Left lung (tissue), 10 donors: Measurements from ENCODE around the gene RPL6. TPM values are rescaled to one million over a fixed set of nuclear protein-coding genes. Genes with fewer than 3 reads are reported as not detected.

Experiments used
- ATAC-seq: fragments of 200-7000 bp; cut with Tn5 transposase; one replicate; pipeline ENCODE4 v1.9.1; 2020; ENCODE audit warnings: moderate library complexity
- DNase-seq, 4 donors: peaks; one replicate each; pipeline ENCODE4 v3.0.0-alpha.2; 2013 to 2020
- H3K27ac ChIP-seq, 2 donors: fragments of 200-600 bp; sonication (generic) in 1 of 2; one replicate each; pipeline versions ENCODE4 v1.5.0 to v1.8.0; 2020 to 2021
- H3K27me3 ChIP-seq, 2 donors: fragments of 200-600 bp; sonication (generic) in 1 of 2; one replicate each; pipeline versions ENCODE4 v1.5.0 to v1.8.0; 2020 to 2021
- H3K36me3 ChIP-seq, 2 donors: fragments of 200-600 bp; sonication (generic) in 1 of 2; one replicate each; pipeline versions ENCODE4 v1.5.0 to v1.8.0; 2020 to 2021
- H3K4me1 ChIP-seq, 2 donors: fragments of 200-600 bp; one replicate each; pipeline ENCODE4 v1.8.0; 2021
- H3K4me3 ChIP-seq, 2 donors: fragments of 200-600 bp; sonication (generic) in 1 of 2; one replicate each; pipeline versions ENCODE4 v1.5.0 to v1.8.0; 2020 to 2021; ENCODE audit warnings: mild to moderate bottlenecking in 1 of 2
- H3K9me3 ChIP-seq, 2 donors: fragments of 200-600 bp; sonication (generic) in 1 of 2; one replicate each; pipeline versions ENCODE4 v1.5.0 to v1.8.0; 2020 to 2021
- intact Hi-C, 2 donors: fragments of 100-400 bp; cut with DNase I; formaldehyde crosslinking; loops; one replicate each; pipeline versions ENCODE4 v1.11.2 to v1.14.2; 2022
- polyA plus RNA-seq, 6 donors: library from polyadenylated mRNA; unstranded; fragments of 120-200 nt; gene quantifications; one replicate each; pipeline ENCODE4 v1.2.1, GENCODE V29; 2013; ENCODE audit not compliant: insufficient read length in 6 of 6
- total RNA-seq, 2 donors: library from RNA; stranded (reverse); fragmentation: NEBNext Ultra II Directional; extraction: Animal tissue kit (Norgen Biotek cat#: 25700); gene quantifications; one replicate each; pipeline ENCODE4 v1.2.1, GENCODE V29; 2021
- TF ChIP-seq, protein P1 (sequence below), 2 donors: fragments of 200-600 bp; sonication (generic) in 1 of 2; IDR thresholded peaks; one replicate each; pipeline versions ENCODE4 v1.5.0 to v1.8.0; 2021; ENCODE audit warnings: antibody characterized with exemption in 2 of 2
- donor health status: DM: no; HTN: yes; CAD: no.
- donor health status: DM: no; HTN: no; CAD: no.

Gene RPL6
- total and polyA plus RNA-seq, 8 donors: 954 to 2,888 (median 2,613) TPM

DNA sequence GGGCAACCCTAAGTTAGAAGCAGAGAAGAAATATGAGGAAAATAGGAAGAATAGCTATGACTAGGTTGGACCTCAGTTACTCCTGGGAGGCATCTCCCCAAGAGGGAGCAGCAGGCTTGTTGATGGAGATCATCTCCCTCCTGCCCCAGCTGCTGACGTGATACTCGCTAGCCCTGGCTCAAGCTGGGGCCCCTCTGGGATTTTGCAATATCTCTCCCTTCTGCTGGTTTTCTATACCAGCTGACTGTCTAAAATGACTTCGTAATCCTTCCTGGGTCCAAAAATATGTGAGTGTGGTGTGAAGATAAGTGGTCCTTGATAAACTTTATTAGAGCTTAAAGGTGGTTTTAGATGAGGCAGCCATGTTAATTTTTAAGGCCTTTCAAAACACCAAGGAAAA is 22.7 kb downstream of the RPL6 start:
- Histone ChIP-seq H3K27ac (no peak overlapping the region), H3K4me3 (no peak overlapping the region), H3K4me1 (peaks cover 5 to 21% of the 10 kb centered on the region in 2 donors), H3K36me3 (no peaks in the 10 kb centered on the region), H3K27me3 (peaks cover 0 to 6% of the 10 kb centered on the region in 2 donors), H3K9me3 (no peaks in the 10 kb centered on the region)
- TF ChIP-seq, protein P1, sequence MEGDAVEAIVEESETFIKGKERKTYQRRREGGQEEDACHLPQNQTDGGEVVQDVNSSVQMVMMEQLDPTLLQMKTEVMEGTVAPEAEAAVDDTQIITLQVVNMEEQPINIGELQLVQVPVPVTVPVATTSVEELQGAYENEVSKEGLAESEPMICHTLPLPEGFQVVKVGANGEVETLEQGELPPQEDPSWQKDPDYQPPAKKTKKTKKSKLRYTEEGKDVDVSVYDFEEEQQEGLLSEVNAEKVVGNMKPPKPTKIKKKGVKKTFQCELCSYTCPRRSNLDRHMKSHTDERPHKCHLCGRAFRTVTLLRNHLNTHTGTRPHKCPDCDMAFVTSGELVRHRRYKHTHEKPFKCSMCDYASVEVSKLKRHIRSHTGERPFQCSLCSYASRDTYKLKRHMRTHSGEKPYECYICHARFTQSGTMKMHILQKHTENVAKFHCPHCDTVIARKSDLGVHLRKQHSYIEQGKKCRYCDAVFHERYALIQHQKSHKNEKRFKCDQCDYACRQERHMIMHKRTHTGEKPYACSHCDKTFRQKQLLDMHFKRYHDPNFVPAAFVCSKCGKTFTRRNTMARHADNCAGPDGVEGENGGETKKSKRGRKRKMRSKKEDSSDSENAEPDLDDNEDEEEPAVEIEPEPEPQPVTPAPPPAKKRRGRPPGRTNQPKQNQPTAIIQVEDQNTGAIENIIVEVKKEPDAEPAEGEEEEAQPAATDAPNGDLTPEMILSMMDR (IDR thresholded peaks at IDR 0.05): no peak
- ATAC-seq (no peak), DNase-seq (peak in 1 of 4 donors; percentile 74)
- intact Hi-C loops: loop anchor here in 1 of 2 donors (10.0 kb wide), 1 partner anchor 192 kb away; no protein-coding TSS in a partner anchor

DNA sequence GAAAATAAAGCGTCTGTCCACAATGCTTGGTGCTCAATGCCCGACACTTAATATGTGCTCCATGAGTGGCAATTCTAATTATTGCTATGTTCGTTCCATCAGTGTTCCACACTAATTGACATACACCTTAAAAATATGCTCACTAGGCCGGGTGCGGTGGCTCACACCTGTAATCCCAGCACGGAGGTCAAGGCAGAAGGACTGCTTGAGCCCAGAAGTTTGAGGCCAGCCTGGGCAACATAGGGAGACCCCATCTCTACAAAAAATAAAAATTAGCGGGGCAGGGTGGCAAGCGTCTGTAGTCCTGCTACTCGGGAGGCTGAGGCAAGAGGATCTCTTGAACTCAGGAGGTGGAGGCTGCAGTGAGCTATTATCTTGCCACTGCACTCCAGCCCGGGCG is 26.5 kb downstream of the RPL6 start:
- DNase-seq (no peak), ATAC-seq (no peak)
- Histone ChIP-seq H3K4me3 (peak overlapping the region; percentile 83 to 87), H3K4me1 (peaks cover 10 to 44% of the 10 kb centered on the region in 2 donors), H3K27me3 (peaks cover 0 to 2% of the 10 kb centered on the region in 2 donors), H3K27ac (peak overlapping the region; percentile 82 to 83), H3K36me3 (no peaks in the 10 kb centered on the region), H3K9me3 (no peaks in the 10 kb centered on the region)
- intact Hi-C loops: loop anchor here in 1 of 2 donors (10.0 kb wide), 1 partner anchor 188 kb away; no protein-coding TSS in a partner anchor
- TF ChIP-seq, protein P1 (IDR thresholded peaks at IDR 0.05): no peak

DNA sequence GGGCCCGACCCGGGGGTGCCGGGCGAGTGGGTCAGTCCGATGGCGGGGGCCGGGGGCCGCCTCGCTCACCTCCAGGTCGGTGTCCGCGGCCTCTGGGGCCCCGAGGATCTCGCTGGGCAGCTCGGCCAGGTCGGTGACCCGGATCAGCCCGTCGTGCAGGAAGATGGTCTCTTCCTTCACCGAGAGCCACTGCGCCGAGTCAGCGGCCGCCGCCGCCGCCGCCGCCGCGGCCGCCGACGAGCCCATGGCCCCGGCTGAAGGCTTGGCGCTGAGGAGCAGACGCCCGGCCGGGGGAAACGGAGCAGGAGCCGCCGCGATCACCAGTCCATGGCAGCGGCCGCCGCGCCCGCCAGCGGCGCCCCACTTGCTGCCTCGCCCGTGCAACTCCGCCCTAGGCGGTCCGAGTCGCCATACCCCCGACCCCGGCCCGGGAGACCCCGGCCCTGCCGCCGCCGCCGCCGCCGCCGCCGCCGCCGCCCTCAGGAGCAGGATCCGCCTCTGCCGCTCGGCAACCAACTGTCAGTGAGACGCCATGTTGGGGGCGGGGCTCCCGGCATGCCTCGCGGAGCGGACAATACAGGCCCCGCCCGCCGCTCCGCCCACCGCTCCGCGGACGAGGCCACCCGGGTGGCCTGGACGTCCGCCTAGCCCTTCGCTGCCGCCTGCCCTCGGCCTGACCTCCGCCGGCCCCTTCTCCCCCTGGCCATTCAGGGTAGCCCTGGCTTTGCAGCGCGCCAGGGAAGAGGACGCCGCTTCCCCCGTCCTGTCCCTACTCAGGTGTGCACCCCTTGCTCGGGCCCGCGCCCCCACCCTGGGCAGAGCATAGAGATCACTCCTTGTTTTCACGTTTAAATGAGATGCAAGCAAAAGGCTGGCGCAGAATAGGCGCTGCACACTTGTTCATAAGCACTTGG is 27.3 kb downstream of the RPL6 start, which contains the start of gene HECTD4:
TSS of gene HECTD4 (minus strand) at position 549 of the 914 bp plus-strand sequence. CDS start at position 246, 303 bp downstream.
- no peaks in the 10 kb centered on the region for H3K9me3 ChIP-seq
- peak within 1 kb of the TSS; percentile 83 to 87 for H3K4me3 ChIP-seq
- peak; percentile 99 for ATAC-seq
- H3K4me1 ChIP-seq: peaks cover 10 to 37% of the 10 kb centered on the region in 2 donors
- TF ChIP-seq, protein P1 (IDR thresholded peaks at IDR 0.05): no peak
- H3K36me3 ChIP-seq: no peaks in the 10 kb centered on the region
- H3K27me3 ChIP-seq: no peaks in the 10 kb centered on the region
- peak within 1 kb of the TSS; percentile 82 to 83 for H3K27ac ChIP-seq
- DNase-seq: peak; percentile 88 to 100 (median 95)
- intact Hi-C loops: loop anchor here in 1 of 2 donors (10.0 kb wide), 1 partner anchor 187 kb away; no protein-coding TSS in a partner anchor

DNA sequence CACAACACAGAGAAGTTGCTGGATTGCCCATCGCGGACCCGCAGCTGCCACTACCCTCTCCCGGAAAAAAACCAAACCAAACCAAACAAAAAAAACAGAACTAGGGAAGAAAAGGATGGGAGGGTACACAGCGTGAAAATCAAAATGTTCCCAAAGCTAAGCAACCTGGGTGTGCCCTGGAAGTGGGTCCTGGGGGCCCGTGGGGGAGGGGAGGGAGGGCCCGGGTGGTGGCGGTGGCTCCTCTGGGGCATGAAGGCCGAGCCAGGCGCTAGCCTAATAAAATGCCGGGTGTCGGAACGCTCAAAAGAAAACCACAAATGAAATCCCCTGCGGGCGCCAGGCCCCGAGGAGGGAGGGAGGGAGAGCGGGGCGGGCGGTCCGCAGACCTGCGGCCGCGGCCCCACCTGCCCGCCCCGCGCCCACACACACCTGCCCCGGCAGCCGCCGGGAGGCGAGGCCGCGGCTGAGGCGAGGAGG is 28.0 kb downstream of the RPL6 start:
- peak overlapping the region; percentile 82 to 83 for H3K27ac ChIP-seq
- H3K4me1 ChIP-seq: peaks cover 10 to 30% of the 10 kb centered on the region in 2 donors
- H3K4me3 ChIP-seq: peak overlapping the region; percentile 83 to 87
- intact Hi-C loops: loop anchor here in 1 of 2 donors (10.0 kb wide), 1 partner anchor 187 kb away; no protein-coding TSS in a partner anchor
- DNase-seq (peak in 2 of 4 donors; percentile 25 to 40), ATAC-seq (peak; percentile 65)
- no peaks in the 10 kb centered on the region for H3K27me3 ChIP-seq
- H3K9me3 ChIP-seq: no peaks in the 10 kb centered on the region
- no peaks in the 10 kb centered on the region for H3K36me3 ChIP-seq
- TF ChIP-seq, protein P1 (IDR thresholded peaks at IDR 0.05): no peak
